ENCODE measurements around the gene SCN4B. TPM values are rescaled to one million over a fixed set of nuclear protein-coding genes. Genes with fewer than 3 reads are reported as not detected.

SCN4B gene
- total and polyA plus RNA-seq, 12 donors: 0.17 to 16.9 (median 4.6) TPM

- Histone ChIP-seq H3K4me1 (replicated peaks in 1 of 2) (no peaks in the 10 kb centered on the region), H3K4me3 (no peak overlapping the region), H3K9me3 (replicated peaks in 1 of 3) (no peaks in the 10 kb centered on the region), H3K36me3 (replicated peaks in 1 of 2) (no peaks in the 10 kb centered on the region), H3K27me3 (no peaks in the 10 kb centered on the region), H3K27ac (no peak overlapping the region)
- no peak for DNase-seq
- WGBS, 4 donors: 76 to 81% (median 77%) methylated on average over 6 to 9 of the region's 9 CpGs
- no peak for TF ChIP-seq CTCF (IDR thresholded peaks at IDR 0.05)
- TF ChIP-seq POLR2A (IDR thresholded peaks at IDR 0.05): no peak
- intact Hi-C loops (cut with DNase I): no loop called here
Measured at GRCh38 chr11:118117790-118118601, 34.6 kb downstream of the SCN4B start.

- Histone ChIP-seq H3K4me1 (replicated peaks in 1 of 2) (no peaks in the 10 kb centered on the region), H3K27ac (no peak overlapping the region), H3K27me3 (no peaks in the 10 kb centered on the region), H3K9me3 (replicated peaks in 1 of 3) (no peaks in the 10 kb centered on the region), H3K36me3 (replicated peaks in 1 of 2) (no peaks in the 10 kb centered on the region), H3K4me3 (no peak overlapping the region)
- intact Hi-C loops (cut with DNase I): no loop called here
- WGBS, 4 donors: 79 to 86% (median 85%) methylated on average over 7 of the region's 7 CpGs
- TF ChIP-seq CTCF (IDR thresholded peaks at IDR 0.05) (no peak), POLR2A (IDR thresholded peaks at IDR 0.05) (no peak)
- DNase-seq: no peak
Measured at GRCh38 chr11:118115048-118115447, 37.6 kb downstream of the SCN4B start.

- intact Hi-C loops (cut with DNase I): no loop called here
- 38 to 73% (median 60%) methylated on average over 1 of the region's 1 CpG for WGBS, 4 donors
- no peak overlapping the region for H3K27ac ChIP-seq
- no peaks in the 10 kb centered on the region for H3K4me1 ChIP-seq (replicated peaks in 1 of 2)
- no peak for DNase-seq
- no peak overlapping the region for H3K4me3 ChIP-seq
- no peaks in the 10 kb centered on the region for H3K36me3 ChIP-seq (replicated peaks in 1 of 2)
- no peak for TF ChIP-seq CTCF (IDR thresholded peaks at IDR 0.05)
- no peak for TF ChIP-seq POLR2A (IDR thresholded peaks at IDR 0.05)
- no peaks in the 10 kb centered on the region for H3K9me3 ChIP-seq (replicated peaks in 1 of 3)
- no peaks in the 10 kb centered on the region for H3K27me3 ChIP-seq
Measured at GRCh38 chr11:118114266-118114665, 38.4 kb downstream of the SCN4B start.

- no peaks in the 10 kb centered on the region for H3K9me3 ChIP-seq (replicated peaks in 1 of 3)
- 77 to 86% (median 81%) methylated on average over 10 to 11 of the region's 11 CpGs for WGBS, 4 donors
- intact Hi-C loops (cut with DNase I): no loop called here
- H3K36me3 ChIP-seq (replicated peaks in 1 of 2): no peaks in the 10 kb centered on the region
- no peaks in the 10 kb centered on the region for H3K4me1 ChIP-seq (replicated peaks in 1 of 2)
- no peak for TF ChIP-seq POLR2A (IDR thresholded peaks at IDR 0.05)
- TF ChIP-seq CTCF (IDR thresholded peaks at IDR 0.05): no peak
- DNase-seq: no peak
- no peak overlapping the region for H3K4me3 ChIP-seq
- H3K27ac ChIP-seq: no peak overlapping the region
- H3K27me3 ChIP-seq: no peaks in the 10 kb centered on the region
Measured at GRCh38 chr11:118112711-118113430, 39.8 kb downstream of the SCN4B start.
